GM18505 (cell line): ENCODE results near the gene TNNI2.

Experiments used
- ATAC-seq: cut with Tn5 transposase; IDR thresholded peaks from one replicate; pipeline ENCODE4 v1.9.1; 2021; ENCODE audit not compliant: unreplicated experiment
- POLR2A ChIP-seq: IDR thresholded peaks from 4 replicates; pipeline ENCODE4 v1.6.1; 2011; ENCODE audit warnings: borderline replicate concordance; ENCODE audit not compliant: insufficient read depth, insufficient read length; ENCODE audit errors: extremely low read depth

The TNNI2 gene

GRCh38 chr11:1825785-1826451 is 12.9 kb upstream of the TNNI2 start:
- no peak for ATAC-seq
- no peak for TF ChIP-seq POLR2A

- ATAC-seq = no peak
- no peak for TF ChIP-seq POLR2A
Observed at GRCh38 chr11:1826552-1827094, 12.2 kb upstream of the TNNI2 start.

GRCh38 chr11:1827095-1827813 is 11.5 kb upstream of the TNNI2 start:
- ATAC-seq = no peak
- TF ChIP-seq POLR2A = no peak

- no peak for ATAC-seq
- no peak for TF ChIP-seq POLR2A
Observed at GRCh38 chr11:1827931-1828330, 10.8 kb upstream of the TNNI2 start.

- no peak for TF ChIP-seq POLR2A
- ATAC-seq = no peak
Observed at GRCh38 chr11:1828542-1828941, 10.2 kb upstream of the TNNI2 start.

GRCh38 chr11:1829039-1829820 is 9.6 kb upstream of the TNNI2 start:
- ATAC-seq = no peak
- no peak for TF ChIP-seq POLR2A

GRCh38 chr11:1830004-1830321 is 8.8 kb upstream of the TNNI2 start:
- no peak for TF ChIP-seq POLR2A

GRCh38 chr11:1830322-1831223 is 8.2 kb upstream of the TNNI2 start:
- ATAC-seq = no peak
- TF ChIP-seq POLR2A = no peak

More at GRCh38 chr11:1830004-1830321, 8.8 kb upstream of the TNNI2 start:
- ATAC-seq = no peak

- TF ChIP-seq POLR2A = no peak
- no peak for ATAC-seq
Observed at GRCh38 chr11:1831338-1832210, 7.2 kb upstream of the TNNI2 start.

GRCh38 chr11:1832211-1832919 is 6.4 kb upstream of the TNNI2 start:
- no peak for ATAC-seq
- no peak for TF ChIP-seq POLR2A

- ATAC-seq = no peak
- TF ChIP-seq POLR2A = no peak
Observed at GRCh38 chr11:1832920-1833295, 5.9 kb upstream of the TNNI2 start.
